Natural killer cell treated with Interleukin-12 subunit alpha and Interleukin-12 subunit beta and Interleukin-15 and Interleukin-18, amount 100 ng/mL, for 72 hours (primary cell): ENCODE measurements around the gene EFHD2. TPM values are rescaled to one million over a fixed set of nuclear protein-coding genes. Genes with fewer than 3 reads are reported as not detected.
A peak's percentile ranks its signal among the peaks of the same experiment; 100 is the strongest.

Experiments used
- ATAC-seq, 2 donors: fragments of 150-1000 bp; cut with Tn5 transposase in 1 of 2; sonication (Bioruptor Pico), chemical (Tn5 transposase) in 1 of 2; 2 replicates each; pipeline ENCODE4 v1.10.0; 2021
- DNase-seq: peaks from one replicate; pipeline ENCODE4 v3.0.0; 2022; ENCODE audit warnings: low spot score
- H3K27ac Mint-ChIP-seq, 2 donors: 1 replicate in 1 of 2; 2 replicates in 1 of 2; pipeline ENCODE4 v1.8.0; 2022; ENCODE audit warnings: mixed read lengths in 2 of 2, mild to moderate bottlenecking in 1 of 2, moderate library complexity in 1 of 2
- H3K27me3 Mint-ChIP-seq, 2 donors: 1 replicate in 1 of 2; 2 replicates in 1 of 2; pipeline ENCODE4 v1.8.0; 2022; ENCODE audit warnings: mixed read lengths in 2 of 2
- H3K36me3 Mint-ChIP-seq: one replicate; pipeline ENCODE4 v1.8.0; 2022; ENCODE audit warnings: mixed read lengths
- H3K4me1 Mint-ChIP-seq, 2 donors: 1 replicate in 1 of 2; 2 replicates in 1 of 2; pipeline ENCODE4 v1.8.0; 2022; ENCODE audit warnings: low read depth in 2 of 2, mixed read lengths in 2 of 2, mild to moderate bottlenecking in 1 of 2
- H3K4me3 Mint-ChIP-seq: one replicate; pipeline ENCODE4 v1.8.0; 2022; ENCODE audit warnings: mixed read lengths
- H3K9me3 Mint-ChIP-seq: 2 replicates; pipeline ENCODE4 v1.8.0; 2022; ENCODE audit warnings: mixed read lengths
- total RNA-seq, 2 donors: library from RNA; stranded (reverse); gene quantifications; one replicate each; pipeline ENCODE4 v1.2.3, GENCODE V29; 2022

The EFHD2 gene
- total RNA-seq, 2 donors from 2014 or later = 164 to 185 TPM

DNA sequence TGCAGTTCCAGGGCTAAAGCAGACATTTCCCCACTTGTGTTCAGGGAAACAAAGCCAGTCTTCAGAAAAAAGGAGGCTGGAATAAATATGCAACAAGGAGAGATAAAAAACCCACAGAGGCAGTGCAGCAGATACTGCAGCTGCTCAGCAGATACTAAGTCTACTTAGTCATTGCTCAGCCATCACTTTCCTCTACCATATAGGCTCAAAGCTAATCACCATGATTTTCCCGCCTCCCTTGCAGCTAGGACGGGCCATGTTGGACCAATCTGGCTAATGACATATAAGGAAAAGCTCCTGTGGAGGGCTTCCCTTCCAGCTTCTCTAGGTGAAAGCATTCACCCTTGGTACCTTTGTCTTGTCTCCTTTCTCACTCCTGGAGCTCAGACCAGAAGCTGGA is 10.0 kb upstream of the EFHD2 start:
- Mint-ChIP-seq H3K27ac (peak overlapping the region; percentile 61 to 84), H3K36me3 (peaks cover 6% of the 10 kb centered on the region), H3K4me1 (peaks cover 21 to 41% of the 10 kb centered on the region in 2 donors), H3K27me3 (no peaks in the 10 kb centered on the region), H3K4me3 (no peak overlapping the region), H3K9me3 (peaks cover 3% of the 10 kb centered on the region)
- no peak for DNase-seq
- no peak for ATAC-seq

DNA sequence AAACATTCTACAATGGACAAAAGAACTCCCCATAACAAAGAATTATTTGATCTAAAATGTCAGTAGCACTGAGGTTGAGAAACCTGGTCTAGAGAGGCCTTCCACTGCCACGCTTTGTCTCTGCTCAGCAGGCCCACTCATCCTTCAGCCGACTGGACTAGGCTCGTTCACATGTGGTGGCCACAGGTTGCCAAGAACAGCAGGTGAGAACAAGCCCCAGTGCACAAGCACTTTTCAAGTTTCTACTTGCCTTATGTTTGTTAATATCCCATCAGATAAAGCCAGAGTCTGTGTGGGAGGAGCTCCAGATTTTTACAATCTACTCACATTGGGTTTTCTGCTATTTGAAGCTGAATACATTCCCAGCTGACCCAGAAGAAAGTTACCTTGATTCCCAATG is 9.1 kb upstream of the EFHD2 start:
- peak overlapping the region; percentile 61 to 84 for H3K27ac Mint-ChIP-seq
- H3K4me1 Mint-ChIP-seq = peaks cover 28 to 47% of the 10 kb centered on the region in 2 donors
- H3K36me3 Mint-ChIP-seq = peaks cover 6% of the 10 kb centered on the region
- ATAC-seq (no peak), DNase-seq (no peak)
- peak overlapping the region; percentile 15 for H3K4me3 Mint-ChIP-seq
- peaks cover 3% of the 10 kb centered on the region for H3K9me3 Mint-ChIP-seq
- no peaks in the 10 kb centered on the region for H3K27me3 Mint-ChIP-seq

DNA sequence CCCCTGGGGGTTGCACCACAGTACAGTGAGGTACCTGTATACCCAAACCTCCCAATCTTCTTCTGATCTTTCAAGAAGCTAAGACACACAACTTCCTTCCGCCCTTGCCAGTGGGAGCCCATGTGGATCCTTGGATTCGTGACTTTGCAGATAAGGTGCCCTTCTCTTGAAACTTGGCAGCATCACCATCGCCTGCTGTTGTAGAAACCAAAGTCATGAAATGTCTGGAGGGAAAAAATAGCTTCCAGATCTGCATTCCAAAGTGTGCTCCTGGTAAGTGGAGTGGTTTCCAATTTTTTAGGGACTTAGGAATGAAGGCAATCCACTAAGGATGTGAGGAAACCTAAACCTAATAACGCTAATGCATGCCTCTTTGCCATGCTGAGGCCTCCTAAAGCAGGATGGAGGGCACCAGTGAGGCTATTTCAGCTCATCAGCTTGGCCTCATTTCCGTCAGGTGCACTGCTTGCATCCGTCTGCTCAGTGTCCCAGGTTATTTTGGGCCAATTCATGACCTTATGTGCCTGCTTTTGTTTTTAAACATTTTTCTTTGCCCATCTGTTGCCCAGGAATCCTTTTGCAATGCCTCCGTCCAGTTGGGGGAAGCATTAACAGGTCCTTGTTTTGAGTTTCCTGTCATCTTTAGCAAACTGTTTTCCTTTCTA is 8.2 kb upstream of the EFHD2 start:
- Mint-ChIP-seq H3K27ac (peak overlapping the region; percentile 61 to 84), H3K4me1 (peaks cover 35 to 52% of the 10 kb centered on the region in 2 donors), H3K9me3 (peaks cover 3% of the 10 kb centered on the region), H3K4me3 (peak overlapping the region; percentile 18), H3K27me3 (no peaks in the 10 kb centered on the region), H3K36me3 (peaks cover 6% of the 10 kb centered on the region)
- no peak for DNase-seq
- ATAC-seq = no peak

DNA sequence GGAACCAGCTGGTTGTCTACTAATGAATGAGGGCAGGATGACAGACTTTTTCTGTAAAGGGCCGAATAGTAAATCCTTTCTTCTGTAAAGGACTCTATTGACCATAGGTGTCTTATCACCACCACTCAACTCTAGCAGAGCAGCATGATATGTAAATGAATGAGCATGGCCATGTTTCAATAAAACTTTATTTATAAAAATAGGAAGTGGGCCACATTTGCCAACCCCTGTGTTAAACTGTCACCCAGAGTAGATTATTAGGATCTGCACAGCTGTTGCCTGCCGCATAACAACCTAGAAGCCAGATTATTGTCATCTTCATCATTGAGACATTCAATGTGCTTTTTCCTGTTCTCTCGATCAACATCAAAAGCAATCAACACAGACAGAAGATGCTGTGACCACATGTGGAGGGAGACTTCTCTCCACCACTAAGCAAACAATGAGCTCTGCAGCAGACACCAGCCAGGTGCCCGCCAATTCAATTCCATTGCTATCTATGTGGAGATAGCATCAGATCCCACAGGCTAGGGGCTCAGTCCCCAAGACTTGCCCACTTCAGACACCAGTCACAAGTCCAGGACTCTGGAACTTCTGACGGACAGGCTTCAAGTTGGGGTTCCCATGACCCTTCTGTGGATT is 6.8 kb upstream of the EFHD2 start:
- H3K4me1 Mint-ChIP-seq = peaks cover 49 to 66% of the 10 kb centered on the region in 2 donors
- peak overlapping the region; percentile 20 for H3K4me3 Mint-ChIP-seq
- H3K9me3 Mint-ChIP-seq = peaks cover 3% of the 10 kb centered on the region
- no peaks in the 10 kb centered on the region for H3K27me3 Mint-ChIP-seq
- H3K36me3 Mint-ChIP-seq = peaks cover 6% of the 10 kb centered on the region
- DNase-seq (peak; percentile 18), ATAC-seq (no peak)
- peak overlapping the region; percentile 54 to 96 for H3K27ac Mint-ChIP-seq

DNA sequence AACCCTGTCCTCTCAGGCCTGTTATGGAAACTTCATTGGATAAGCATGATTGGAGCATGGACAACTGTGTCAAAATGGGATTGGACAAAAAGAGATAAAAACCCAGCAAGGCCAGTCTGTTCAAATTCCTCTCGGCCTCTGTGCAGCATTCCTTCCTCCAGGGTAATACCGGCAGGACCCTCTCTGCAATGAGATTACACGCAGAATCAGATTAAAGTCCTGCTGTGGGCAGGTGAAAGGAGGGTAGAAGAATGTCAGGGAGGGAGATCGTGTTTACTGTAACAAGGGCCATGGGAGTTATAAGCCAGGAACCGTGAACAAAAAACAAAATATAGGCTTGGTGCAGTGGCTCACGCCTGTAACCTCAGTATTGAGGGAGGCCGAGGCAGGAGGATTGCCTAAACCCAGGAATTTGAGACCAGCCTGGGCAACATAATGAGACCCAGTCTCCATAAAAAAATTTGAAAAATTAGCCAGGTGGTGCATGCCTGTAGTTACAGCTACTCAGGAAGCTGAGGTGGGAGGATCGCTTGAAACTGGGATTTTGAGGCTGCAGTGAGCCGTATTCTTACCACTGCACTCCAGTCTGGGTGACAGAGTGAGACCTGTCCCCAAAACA is 5.6 kb upstream of the EFHD2 start:
- peak overlapping the region; percentile 54 to 96 for H3K27ac Mint-ChIP-seq
- ATAC-seq (no peak), DNase-seq (no peak)
- H3K36me3 Mint-ChIP-seq = peaks cover 6% of the 10 kb centered on the region
- peaks cover 59 to 70% of the 10 kb centered on the region in 2 donors for H3K4me1 Mint-ChIP-seq
- no peaks in the 10 kb centered on the region for H3K27me3 Mint-ChIP-seq
- peaks cover 3% of the 10 kb centered on the region for H3K9me3 Mint-ChIP-seq
- H3K4me3 Mint-ChIP-seq = peak overlapping the region; percentile 20

DNA sequence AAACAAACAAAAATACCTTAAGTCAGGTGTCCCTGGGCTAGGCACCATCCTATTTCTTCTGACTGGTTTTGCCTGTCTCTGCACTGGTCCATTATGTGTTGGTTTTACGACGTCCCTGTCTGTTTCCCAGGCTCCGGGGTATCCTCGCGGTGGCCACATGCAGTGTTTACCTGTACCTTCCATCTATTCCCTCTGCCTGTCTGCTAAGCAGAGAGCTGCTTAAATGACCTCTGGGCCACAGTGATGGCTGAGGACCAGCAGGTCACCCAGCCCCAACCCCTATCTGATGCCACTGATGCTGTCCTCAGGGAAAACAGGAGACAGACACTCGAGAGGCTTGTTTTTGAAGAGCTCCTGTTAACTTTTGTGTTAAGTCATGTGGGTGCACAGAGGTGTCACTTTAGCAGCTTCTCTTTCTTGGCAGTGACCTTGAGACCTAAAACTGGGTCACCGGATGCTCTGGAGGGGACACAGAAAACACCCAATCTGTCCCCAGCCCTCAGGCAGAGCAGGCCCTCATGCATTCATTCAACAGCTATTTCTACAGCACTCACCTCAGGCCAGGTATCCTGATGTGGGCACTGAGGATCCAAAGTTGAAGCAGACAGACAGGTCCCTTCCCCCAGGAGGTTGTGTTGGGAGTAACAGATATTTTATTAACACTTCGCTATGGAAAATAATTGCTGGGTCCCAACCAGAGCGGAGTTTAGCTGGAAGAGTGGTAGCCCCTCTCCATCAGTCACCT is 4.4 kb upstream of the EFHD2 start:
- Mint-ChIP-seq H3K27ac (peak overlapping the region; percentile 84 to 96), H3K4me1 (peaks cover 59 to 65% of the 10 kb centered on the region in 2 donors), H3K4me3 (peak overlapping the region; percentile 79), H3K27me3 (no peaks in the 10 kb centered on the region), H3K9me3 (no peaks in the 10 kb centered on the region), H3K36me3 (peaks cover 6% of the 10 kb centered on the region)
- ATAC-seq (no peak), DNase-seq (no peak)

DNA sequence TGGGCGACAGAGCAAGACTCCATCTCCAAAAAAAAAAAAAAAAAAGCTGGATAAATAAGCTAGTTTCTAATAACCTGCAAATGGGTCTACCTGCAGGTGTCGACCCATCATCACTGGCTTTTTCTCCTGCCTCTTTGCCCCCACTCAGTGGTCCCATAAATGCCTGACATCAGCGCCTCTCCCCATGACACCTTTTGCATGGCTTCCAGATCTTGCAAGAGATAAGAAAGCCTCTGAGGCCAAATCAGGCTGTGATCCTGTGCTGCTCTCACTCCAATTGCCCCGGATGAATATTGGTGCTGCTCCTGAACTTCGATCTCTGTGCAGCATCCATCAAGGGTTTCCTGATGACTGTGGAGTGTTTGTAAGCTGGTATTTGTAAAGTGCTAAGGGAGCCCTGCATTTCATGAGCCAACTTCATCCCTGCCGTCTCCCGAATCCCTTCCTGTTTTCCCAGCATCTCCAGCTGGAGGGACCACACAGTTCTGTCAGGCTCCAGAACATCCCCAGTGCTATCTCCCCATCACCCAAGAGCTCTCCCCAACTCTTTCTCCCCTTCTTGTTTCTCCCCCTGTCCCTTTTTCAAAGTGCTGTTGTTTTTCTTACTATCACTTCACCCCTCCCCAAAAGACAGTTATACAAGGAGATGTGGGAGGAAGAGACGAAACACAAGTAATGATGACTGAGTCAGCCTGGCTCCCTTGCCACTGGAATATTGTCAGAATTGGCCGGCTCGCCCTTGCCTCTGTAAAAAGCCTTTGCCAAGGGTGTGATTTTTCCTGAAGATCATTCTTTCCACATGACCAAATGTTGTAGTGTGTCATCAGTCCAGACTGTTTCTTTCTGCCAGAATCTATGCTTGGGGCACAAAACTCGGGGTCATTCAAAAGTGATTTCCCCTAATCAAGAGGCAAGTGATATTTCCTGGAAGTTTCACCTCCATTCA is 2.8 kb upstream of the EFHD2 start:
- no peaks in the 10 kb centered on the region for H3K9me3 Mint-ChIP-seq
- peaks cover 50 to 57% of the 10 kb centered on the region in 2 donors for H3K4me1 Mint-ChIP-seq
- H3K27me3 Mint-ChIP-seq = no peaks in the 10 kb centered on the region
- peak overlapping the region; percentile 96 for H3K4me3 Mint-ChIP-seq
- peak; percentile 48 for DNase-seq
- peak overlapping the region; percentile 84 for H3K27ac Mint-ChIP-seq
- no peaks in the 10 kb centered on the region for H3K36me3 Mint-ChIP-seq
- no peak for ATAC-seq

DNA sequence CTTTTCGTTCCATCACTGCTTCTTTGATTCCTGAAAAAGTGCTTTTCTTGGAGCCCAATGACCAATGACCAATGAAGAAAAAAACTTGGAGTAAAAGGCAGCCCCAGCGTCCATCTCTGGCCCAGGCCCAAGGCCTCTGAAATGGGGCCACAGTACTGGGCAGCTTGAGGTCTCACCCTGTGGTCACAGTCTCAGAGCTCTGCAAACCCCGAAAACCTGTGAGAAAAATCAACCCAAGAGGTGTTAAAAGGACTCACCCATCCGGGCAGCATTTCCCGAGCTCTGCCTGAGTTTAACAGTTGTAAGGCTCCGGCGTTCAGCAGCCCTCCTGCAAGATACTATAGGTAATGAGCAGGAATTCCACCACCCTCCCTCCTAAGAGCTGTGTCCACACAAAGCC is 2.1 kb upstream of the EFHD2 start:
- Mint-ChIP-seq H3K36me3 (no peaks in the 10 kb centered on the region), H3K27me3 (no peaks in the 10 kb centered on the region), H3K9me3 (no peaks in the 10 kb centered on the region), H3K27ac (peak overlapping the region; percentile 84), H3K4me1 (peaks cover 57 to 59% of the 10 kb centered on the region in 2 donors), H3K4me3 (peak overlapping the region; percentile 96)
- peak in 1 of 2 donors; percentile 17 for ATAC-seq
- peak; percentile 69 for DNase-seq

DNA sequence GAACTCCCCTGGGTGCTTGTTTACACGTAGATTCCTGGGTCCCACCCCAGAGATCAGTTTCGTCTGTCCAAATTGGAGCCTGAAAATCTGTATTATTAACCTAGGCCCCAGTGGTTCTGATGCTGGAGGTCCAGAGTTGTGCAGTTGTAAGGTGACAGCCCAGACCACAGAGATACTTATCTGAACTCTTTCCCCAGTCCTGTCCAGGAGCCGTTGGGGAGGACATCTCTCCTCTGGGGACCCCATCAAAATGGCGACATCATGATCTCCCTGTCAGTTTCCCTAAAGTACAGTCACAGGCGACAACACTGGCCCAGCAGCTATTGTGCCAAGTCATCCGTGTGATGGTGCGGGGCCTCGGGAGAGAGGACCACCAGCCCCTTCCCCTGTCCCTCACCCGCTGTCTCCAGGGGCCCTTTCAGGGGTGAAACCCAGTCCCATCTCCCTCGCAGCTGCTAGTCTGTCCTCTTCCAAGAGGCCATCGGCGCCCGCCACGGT is 749 bp upstream of the EFHD2 start:
- ATAC-seq (no peak), DNase-seq (peak; percentile 67)
- Mint-ChIP-seq H3K36me3 (no peaks in the 10 kb centered on the region), H3K9me3 (no peaks in the 10 kb centered on the region), H3K4me1 (peaks cover 69 to 70% of the 10 kb centered on the region in 2 donors), H3K27ac (peak overlapping the region; percentile 84 to 90), H3K27me3 (no peaks in the 10 kb centered on the region), H3K4me3 (peak overlapping the region; percentile 96)

DNA sequence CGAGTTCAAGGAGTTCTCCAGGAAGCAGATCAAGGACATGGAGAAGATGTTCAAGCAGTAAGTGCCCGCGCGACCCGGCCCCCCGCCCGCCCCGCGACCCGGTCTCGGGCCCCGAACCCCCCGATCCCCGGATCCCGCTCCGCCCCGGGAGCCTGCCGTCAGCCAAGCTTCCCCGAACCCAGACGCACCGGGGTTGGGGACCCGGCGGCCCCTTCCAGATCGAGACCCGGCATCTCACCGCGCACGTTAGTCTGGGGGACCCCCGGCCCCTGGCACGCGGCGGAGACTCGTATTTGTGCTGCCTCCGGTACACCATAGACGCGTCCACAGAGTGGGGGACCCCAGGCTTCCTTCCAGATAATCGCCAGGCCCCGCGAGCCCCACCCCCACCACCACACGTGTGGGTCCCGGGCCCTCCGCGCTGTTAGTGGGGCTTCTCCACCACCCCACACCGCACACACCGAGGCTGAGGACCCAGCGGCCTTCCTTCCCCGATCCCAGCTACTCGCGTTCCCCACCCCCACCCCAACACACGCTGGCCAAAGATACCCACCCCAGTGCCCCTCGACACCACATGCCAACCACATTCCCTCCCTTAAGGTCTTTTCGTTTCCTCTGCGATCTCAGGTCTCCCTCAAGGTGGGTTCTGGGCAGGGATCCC is 665 bp downstream of the EFHD2 start:
- H3K9me3 Mint-ChIP-seq = no peaks in the 10 kb centered on the region
- H3K4me3 Mint-ChIP-seq = peak overlapping the region; percentile 96
- H3K27me3 Mint-ChIP-seq = no peaks in the 10 kb centered on the region
- H3K27ac Mint-ChIP-seq = peak overlapping the region; percentile 84 to 96
- no peaks in the 10 kb centered on the region for H3K36me3 Mint-ChIP-seq
- ATAC-seq (no peak), DNase-seq (no peak)
- peaks cover 74 to 76% of the 10 kb centered on the region in 2 donors for H3K4me1 Mint-ChIP-seq

DNA sequence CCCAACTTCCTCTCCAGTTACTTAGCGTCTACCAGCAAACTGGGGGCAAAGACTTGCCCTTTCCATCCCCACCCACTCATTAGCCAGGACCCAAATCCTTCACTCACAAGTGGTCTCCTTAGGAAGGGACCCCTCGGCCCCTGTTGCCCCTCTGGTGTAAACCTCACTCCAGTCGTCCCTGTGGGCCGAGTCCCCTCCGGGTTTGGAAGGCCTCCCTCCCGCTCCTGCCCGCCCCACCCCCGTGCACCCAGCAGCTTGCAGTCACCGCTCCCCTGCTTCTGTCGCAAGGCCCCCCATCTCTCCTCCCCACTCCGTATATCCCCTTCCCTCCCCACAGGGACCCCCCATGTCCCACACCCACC is 1.2 kb downstream of the EFHD2 start:
- H3K4me3 Mint-ChIP-seq = peak overlapping the region; percentile 96
- H3K4me1 Mint-ChIP-seq = peaks cover 76 to 77% of the 10 kb centered on the region in 2 donors
- H3K36me3 Mint-ChIP-seq = no peaks in the 10 kb centered on the region
- H3K27me3 Mint-ChIP-seq = no peaks in the 10 kb centered on the region
- H3K9me3 Mint-ChIP-seq = no peaks in the 10 kb centered on the region
- DNase-seq = no peak
- H3K27ac Mint-ChIP-seq = peak overlapping the region; percentile 84 to 96
- ATAC-seq = no peak

DNA sequence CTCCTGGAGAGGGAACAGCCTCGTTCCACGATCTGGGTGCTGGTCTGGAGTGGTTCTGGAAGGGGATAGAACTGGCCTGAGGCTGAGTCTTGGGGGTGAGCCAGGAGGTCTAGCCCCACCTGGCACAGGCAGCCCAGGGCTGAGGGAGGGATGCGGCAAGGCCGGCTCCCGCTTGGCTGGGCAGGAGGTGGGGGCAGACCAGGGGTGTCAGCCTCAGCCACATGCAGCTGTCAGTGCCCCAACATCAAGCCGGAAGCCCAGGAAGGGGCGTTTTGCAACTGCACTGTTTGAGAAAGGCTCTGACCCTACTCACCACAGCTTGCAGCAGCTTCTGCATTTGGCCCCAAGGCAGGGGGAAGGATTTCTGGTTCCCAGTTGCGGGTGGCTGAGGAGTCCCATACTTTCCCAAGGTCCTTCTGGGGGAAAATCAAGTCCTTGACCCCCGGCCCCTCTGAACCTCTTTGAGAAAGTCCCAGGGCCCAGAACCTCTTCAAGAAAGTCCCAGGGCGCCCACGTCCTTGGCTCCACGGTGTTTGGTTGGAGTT is 2.0 kb downstream of the EFHD2 start:
- DNase-seq = peak; percentile 87
- peak overlapping the region; percentile 96 for H3K4me3 Mint-ChIP-seq
- no peaks in the 10 kb centered on the region for H3K27me3 Mint-ChIP-seq
- peak; percentile 70 to 77 for ATAC-seq
- H3K36me3 Mint-ChIP-seq = no peaks in the 10 kb centered on the region
- peaks cover 78 to 80% of the 10 kb centered on the region in 2 donors for H3K4me1 Mint-ChIP-seq
- no peaks in the 10 kb centered on the region for H3K9me3 Mint-ChIP-seq
- peak overlapping the region; percentile 84 to 96 for H3K27ac Mint-ChIP-seq
